ENCODE data around the gene LPCAT3. TPM values are rescaled to one million over a fixed set of nuclear protein-coding genes. Genes with fewer than 3 reads are reported as not detected.
A peak's percentile ranks its signal among the peaks of the same experiment; 100 is the strongest.

The LPCAT3 gene
- total RNA-seq, 1 experiment from 2014 or later = 56.6 TPM

GRCh38 chr12:6928703-6929407, 89.4 kb downstream of the LPCAT3 start:
- POLR2A ChIA-PET (ENCODE audit: low non-redundant PET) = no interaction called here
- BruUV-seq (replicated peaks) = no TSS peak
- peaks cover 39% of the 10 kb centered on the region for H3K4me1 ChIP-seq (ENCODE audit: insufficient read depth, low read length, poor library complexity, severe bottlenecking)

GRCh38 chr12:6928022-6928702, 90.1 kb downstream of the LPCAT3 start:
- intact Hi-C loops (cut with micrococcal nuclease; ENCODE audit: unreplicated experiment) = no loop called here
- peak overlapping the region; percentile 90 for H3K27ac ChIP-seq (ENCODE audit: low read depth, low read length, poor library complexity, severe bottlenecking)

More at GRCh38 chr12:6928703-6929407, 89.4 kb downstream of the LPCAT3 start:
- intact Hi-C loops (cut with micrococcal nuclease; ENCODE audit: unreplicated experiment) = no loop called here
- no peak for TF ChIP-seq CTCF (conservative IDR thresholded peaks at IDR 0.05; ENCODE audit: low read depth, low read length)
- no peak for TF ChIP-seq EZH2 (IDR thresholded peaks at IDR 0.05; ENCODE audit: borderline replicate concordance, low read depth, low read length, poor library complexity, severe bottlenecking)
- Histone ChIP-seq H3K27me3 (replicated peaks; ENCODE audit: insufficient read depth, low read depth, low read length, poor library complexity) (no peaks in the 10 kb centered on the region), H3K36me3 (ENCODE audit: insufficient read depth, low read length, poor library complexity, severe bottlenecking) (peaks cover 15% of the 10 kb centered on the region), H3K27ac (ENCODE audit: low read depth, low read length, poor library complexity, severe bottlenecking) (peak overlapping the region; percentile 90), H3K9me3 (ENCODE audit: low read depth, low read length, poor library complexity, severe bottlenecking) (no peaks in the 10 kb centered on the region), H3K4me3 (ENCODE audit: low read depth, low read length, poor library complexity, severe bottlenecking) (peak overlapping the region; percentile 99)
- CTCF ChIA-PET = no interaction called here
- no peak for DNase-seq (ENCODE audit: low spot score)

More at GRCh38 chr12:6928022-6928702, 90.1 kb downstream of the LPCAT3 start:
- H3K27me3 ChIP-seq (replicated peaks; ENCODE audit: insufficient read depth, low read depth, low read length, poor library complexity) = no peaks in the 10 kb centered on the region
- H3K4me3 ChIP-seq (ENCODE audit: low read depth, low read length, poor library complexity, severe bottlenecking) = peak overlapping the region; percentile 99
- no TSS peak for BruUV-seq (replicated peaks)
- ChIA-PET POLR2A (ENCODE audit: low non-redundant PET) (no interaction called here), CTCF (interaction anchor here (0.7 kb wide), 1 partner anchor 11 kb away, joined by 4 read pairs; no protein-coding TSS in a partner anchor)
- no peak for TF ChIP-seq EZH2 (IDR thresholded peaks at IDR 0.05; ENCODE audit: borderline replicate concordance, low read depth, low read length, poor library complexity, severe bottlenecking)
- no peak for TF ChIP-seq CTCF (conservative IDR thresholded peaks at IDR 0.05; ENCODE audit: low read depth, low read length)
- no peaks in the 10 kb centered on the region for H3K9me3 ChIP-seq (ENCODE audit: low read depth, low read length, poor library complexity, severe bottlenecking)
- H3K36me3 ChIP-seq (ENCODE audit: insufficient read depth, low read length, poor library complexity, severe bottlenecking) = peaks cover 15% of the 10 kb centered on the region
- DNase-seq (ENCODE audit: low spot score) = no peak
- H3K4me1 ChIP-seq (ENCODE audit: insufficient read depth, low read length, poor library complexity, severe bottlenecking) = peaks cover 39% of the 10 kb centered on the region
